ENCODE data around the gene PPP2R5C.

The PPP2R5C gene

DNA sequence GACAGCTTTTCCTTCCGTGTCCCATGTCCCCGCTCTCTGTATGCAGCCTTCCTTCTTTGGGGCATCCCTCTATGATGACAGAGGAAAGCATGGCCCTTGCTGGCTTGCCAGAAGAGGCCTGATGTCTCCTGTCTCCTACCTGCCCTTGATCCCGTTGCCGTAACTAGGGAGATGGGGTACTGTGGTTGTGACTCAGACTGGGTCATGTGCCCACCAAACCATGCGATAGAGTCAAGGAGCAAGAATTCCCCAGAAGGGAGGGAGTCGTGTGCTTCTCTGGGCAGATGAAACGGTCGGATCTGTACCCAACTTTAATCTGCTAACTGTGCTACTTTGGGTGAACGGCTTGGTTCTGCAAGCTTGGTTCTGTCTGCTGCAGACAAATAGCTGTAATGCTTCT lies 103.8 kb downstream of the PPP2R5C start:
- no peak for DNase-seq (ENCODE audit: low read depth)

DNA sequence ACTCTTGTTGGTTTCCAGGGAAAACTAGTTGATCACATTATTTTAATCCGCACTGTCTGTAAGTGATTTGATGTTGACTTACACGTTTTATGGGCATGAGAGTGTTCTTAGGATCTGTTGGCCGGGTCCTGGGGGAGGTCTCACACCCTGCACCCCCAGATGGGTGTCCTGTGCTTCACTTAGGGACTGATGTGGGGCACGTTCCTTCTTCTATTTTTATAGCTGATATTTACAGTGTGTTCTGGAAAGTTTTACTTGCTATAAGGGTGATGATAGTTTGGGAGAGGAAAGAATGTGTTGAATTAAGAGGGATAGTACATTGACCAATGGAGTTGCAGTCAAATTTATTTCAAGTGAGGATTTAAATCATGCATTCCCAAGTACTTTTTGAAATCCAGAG lies 106.3 kb downstream of the PPP2R5C start:
- DNase-seq (ENCODE audit: low read depth), result no peak

DNA sequence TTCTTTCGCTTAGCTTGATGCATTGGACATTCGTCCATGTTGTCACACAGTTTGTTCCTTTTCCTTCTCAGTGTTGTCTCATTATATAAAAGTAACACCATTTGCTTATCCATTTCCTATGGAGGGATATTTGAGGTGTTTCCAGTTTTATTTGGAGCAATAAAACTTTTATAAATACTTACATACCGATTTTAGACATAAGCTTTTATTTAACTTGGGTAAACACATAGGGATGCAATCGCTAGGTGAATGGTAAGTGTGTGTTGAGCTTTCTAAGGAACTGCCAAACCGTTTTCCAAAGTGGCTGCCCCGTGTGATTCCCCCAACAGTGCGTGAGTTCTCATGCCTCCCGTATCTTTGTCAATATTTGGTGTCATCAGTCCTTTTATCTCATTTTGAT lies 107.7 kb downstream of the PPP2R5C start:
- no peak for DNase-seq (ENCODE audit: low read depth)

DNA sequence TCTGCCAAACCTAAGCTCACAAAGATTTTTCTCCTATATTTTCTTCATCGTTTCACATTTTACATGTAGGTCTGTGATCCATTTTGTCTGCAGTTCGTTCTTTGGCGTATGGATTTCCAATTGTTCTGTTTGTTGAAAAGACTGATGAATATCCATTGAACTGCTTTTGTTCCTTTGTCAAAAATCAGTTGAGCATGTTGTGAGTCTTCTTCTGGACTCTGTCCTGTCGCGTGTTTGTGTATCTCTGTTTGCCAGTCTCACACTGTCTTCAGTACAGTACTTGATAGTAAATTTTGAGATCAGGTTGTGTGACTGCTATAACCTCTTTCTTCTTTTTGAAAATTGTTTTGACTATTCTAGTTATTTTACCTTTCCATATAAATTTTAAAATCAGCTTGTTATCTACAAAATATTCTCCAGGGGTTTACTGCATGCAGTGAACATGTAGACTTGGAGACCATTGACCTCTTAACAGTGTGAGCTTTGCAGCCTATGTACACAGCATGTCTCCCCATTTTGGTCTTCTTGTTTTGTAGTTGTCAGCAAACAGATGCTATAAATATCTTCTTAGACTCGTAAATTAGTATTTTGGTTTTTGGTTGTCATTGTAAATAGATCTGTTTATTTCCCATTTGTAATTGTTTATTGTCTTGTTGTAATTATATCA lies 108.9 kb downstream of the PPP2R5C start:
- DNase-seq (ENCODE audit: low read depth), result no peak

DNA sequence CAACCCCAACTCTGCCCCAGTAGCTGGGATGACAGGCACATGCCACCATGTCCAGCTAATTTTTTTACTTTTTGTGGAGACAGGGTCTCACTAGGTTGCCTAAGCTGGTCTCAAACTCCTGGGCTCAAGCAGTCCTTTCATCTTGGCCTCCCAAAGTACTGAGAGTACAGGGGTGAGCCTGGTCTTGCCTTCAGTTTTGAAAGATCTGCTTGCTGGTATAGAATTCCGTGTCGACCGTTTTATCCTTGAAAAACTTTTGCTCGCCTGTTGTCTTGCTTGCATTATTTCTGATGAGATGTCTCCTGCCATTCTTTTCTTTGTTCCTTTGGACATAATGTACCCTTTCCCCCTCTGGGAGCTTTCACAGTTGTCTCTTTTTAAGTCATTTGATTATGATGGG lies 110.8 kb downstream of the PPP2R5C start:
- no peak for DNase-seq (ENCODE audit: low read depth)

DNA sequence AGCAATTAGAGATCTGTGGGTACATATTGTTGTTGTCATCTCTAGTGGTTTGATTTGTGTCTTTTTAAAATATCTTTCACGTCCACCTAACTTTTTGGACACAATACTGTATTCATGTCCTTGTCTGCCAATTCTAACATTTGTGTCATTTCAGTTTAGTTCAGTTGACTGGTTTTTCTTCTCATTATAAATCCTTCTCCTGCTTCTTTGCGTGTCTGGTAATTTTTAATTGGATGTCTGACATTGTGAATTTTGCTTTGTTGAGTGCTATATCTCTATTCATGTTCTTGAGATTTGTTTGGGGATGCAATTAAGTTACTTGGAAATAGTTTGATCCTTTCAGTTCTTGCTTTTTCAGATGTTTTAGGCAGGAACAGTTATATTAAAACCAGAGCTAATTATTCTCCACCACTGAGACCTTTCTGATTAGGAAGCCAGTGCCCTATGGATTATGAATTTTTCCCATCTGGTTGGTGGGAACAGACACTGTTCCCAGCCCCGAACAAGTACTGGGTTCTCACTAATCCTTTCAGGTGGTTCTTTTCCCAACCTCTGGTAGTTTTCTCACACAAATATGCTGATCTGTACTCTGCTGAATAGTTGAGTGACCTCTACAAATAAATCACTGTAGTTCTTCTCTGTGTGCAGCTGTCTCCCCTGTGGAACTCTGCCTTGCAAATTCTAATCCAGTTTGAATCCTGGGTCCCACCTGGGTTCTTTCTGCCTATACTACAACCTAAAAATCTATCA lies 111.7 kb downstream of the PPP2R5C start:
- DNase-seq (ENCODE audit: low read depth), result no peak

DNA sequence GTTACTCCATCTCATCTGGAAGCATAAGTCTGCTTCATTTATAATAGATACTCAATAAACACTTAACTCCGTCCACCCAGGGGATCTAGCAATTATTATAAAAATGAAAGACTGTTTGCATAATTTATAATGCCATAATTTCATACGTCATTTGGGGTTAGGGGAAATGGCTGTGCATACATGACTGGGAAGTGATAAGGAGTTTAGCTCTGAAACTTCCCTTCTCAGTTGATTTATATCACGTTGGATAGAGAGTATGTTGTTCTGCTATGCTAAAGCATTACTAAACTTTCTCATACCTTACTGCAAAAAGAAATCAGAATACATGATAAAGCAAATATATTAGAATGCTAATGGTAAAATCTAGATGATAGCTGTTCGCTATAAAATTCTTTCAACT lies 112.5 kb downstream of the PPP2R5C start:
- DNase-seq (ENCODE audit: low read depth), result no peak

DNA sequence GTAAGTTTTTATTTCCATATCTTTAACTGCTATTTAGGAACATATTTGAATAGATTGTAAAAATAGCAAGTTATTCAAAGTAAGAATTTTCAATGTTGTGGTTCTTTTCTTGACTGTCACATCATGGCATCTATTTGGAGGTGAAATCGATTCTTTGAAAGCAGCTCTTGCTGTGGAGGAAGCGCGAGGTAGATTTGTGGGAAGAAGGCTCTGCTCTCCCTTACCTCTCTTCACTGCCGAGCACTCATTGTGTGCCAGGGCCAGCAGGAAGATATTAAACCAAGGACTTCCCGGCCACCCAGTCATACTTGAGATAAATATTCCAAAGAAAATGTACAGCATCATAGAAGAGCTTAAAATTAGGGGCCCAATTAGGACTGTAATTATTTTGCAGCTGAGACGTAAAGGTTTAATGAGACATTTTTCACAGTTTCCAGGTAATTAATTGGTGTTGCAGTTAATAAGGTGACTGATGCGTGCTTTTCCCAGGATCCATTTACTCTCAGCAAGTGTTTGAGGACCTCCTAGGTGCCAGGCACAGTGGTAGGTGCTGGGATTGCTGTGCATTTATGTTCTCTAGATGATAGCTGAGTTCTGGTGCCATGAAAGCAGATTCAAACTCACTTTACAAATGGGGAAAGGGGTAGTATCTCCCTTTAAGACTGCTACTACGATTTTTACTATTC lies 113.7 kb downstream of the PPP2R5C start:
- no peak for DNase-seq (ENCODE audit: low read depth)

DNA sequence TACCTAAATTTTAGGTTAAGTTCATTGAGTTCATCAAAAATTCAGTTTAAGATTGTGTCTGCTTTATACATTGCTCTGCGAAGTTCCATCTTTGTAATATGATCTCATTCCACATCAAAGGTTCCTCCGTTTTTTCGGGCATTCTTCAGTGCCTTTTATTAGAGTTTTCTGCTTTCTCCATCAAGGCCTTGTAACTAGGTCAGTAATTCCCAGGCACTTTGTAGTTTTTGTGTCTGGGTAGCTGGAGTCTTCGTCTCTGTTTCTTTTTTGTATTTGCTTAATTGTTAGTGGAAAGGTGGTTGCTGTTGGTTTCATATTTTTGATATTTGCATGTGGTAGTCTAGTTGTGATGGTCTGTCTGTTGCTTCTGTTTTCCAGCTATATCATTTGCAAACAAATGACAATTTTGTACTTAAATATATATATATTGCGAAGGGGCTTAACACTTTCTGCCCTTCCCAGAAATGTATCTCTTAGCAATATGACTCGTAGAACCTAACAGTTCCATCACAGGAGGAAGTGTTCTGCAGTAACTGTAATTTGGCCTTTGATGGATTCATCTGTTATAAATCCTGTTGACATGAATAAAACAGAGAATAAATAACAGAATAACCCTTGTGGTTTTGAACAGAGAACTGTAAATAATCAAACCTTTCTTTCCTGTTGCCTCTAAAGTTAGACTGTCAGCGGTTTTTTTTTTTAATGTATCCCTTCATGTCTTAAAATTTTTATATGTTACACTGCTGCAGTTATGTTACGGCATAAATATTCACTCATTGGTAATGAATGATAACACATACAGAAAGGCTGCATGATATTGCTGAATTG lies 114.4 kb downstream of the PPP2R5C start:
- no peak for DNase-seq (ENCODE audit: low read depth)

DNA sequence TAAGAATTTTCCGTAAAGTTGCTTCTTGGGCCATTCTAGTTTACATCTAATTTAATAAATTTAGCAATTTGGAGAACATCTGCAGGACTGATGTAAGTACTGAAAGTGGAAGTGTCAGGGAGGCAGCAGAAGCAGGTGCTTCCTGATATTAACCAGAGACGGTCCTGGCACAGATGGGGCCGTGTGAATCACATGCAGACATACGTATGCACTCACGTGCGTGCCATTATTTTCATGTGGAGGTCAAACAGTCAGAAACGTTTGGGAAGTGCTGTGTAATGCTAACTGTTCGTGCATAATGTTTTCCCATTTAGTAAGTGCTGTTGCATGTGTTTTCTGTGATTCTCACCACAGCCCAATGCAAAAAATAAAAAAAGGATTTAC lies 115.0 kb downstream of the PPP2R5C start:
- DNase-seq (ENCODE audit: low read depth), result no peak

DNA sequence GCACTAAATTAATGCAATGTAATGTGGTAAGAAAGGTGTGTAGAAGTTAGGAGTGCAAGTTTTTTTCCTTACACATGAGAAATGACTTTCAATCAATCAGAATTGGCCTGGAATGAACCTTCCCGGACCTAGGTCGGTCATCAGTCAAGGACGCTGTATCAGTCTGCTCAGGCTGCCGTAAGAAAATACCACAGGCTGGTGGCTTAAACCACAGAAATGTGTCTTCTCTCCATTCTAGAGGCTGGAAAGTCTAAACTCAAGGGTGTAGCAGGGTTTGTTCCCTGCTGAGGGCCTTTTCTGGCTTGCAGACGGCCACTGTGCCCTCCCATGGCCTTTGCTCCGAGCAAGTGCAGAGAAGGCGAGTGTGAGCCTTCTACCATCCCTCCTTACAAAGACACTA lies 116.3 kb downstream of the PPP2R5C start:
- no peak for DNase-seq (ENCODE audit: low read depth)

DNA sequence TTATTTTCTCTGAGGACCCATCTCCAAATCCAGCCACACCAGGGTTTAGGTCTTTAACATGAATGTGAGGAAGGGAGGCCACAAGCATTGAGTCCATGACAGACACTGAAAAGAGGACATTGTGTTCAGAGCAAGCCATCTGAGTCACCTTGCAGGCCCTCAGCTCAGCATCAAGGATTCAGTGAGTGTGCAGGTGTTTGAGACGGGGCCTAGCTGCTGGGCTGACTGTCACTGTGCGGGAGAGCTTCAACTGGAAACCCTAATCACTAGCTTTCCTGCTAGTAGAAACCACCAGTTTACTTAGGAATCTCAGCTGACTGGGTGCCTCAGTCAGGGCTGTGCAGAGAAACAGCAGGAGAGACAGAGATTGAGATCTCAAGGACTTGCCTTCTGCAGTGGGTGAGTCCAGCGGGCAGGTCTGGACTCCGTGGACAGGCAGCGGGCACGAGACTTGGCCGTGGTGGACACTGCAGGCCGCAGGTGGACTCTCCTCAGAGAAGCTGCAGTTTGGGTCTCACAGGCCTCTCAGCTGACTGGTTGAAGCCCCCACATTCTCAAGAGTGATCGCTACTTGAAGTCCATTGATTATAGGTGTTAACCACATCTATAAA lies 116.8 kb downstream of the PPP2R5C start:
- DNase-seq (ENCODE audit: low read depth), result no peak

DNA sequence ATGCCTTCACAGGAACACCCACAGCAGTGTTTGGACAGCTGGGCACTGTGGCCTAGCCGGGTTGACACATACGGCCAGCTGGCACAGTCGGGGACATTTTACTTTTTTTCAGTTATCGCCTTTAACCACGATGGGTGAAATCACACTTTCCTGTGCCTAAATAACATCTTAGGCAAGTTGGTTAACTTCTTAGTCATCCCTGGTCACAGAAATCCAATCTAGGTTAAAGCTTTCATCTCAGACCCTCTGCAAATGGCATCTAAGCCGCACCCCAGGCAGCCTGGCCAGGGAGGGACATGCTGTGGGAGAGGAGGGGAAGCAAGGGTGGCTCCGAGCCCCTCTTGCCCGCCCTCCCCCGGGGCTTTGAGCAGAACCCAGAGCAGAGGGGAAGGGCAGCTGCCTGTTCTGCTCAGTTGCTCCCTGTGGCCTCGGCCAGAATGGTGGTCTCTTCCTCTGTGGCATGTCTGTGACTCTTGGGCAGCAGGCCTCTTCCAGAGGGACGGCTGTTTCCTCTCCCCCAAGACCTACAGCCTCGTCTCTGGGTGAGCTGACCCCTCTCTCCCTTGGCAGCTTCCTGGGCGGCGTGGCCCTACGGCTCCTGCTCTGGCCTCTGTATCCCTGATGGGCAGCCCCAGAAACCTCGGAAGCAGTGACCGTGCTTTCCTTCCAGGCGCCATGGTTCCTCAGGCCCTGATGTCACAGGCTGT lies 117.5 kb downstream of the PPP2R5C start:
- DNase-seq (ENCODE audit: low read depth), result no peak

DNA sequence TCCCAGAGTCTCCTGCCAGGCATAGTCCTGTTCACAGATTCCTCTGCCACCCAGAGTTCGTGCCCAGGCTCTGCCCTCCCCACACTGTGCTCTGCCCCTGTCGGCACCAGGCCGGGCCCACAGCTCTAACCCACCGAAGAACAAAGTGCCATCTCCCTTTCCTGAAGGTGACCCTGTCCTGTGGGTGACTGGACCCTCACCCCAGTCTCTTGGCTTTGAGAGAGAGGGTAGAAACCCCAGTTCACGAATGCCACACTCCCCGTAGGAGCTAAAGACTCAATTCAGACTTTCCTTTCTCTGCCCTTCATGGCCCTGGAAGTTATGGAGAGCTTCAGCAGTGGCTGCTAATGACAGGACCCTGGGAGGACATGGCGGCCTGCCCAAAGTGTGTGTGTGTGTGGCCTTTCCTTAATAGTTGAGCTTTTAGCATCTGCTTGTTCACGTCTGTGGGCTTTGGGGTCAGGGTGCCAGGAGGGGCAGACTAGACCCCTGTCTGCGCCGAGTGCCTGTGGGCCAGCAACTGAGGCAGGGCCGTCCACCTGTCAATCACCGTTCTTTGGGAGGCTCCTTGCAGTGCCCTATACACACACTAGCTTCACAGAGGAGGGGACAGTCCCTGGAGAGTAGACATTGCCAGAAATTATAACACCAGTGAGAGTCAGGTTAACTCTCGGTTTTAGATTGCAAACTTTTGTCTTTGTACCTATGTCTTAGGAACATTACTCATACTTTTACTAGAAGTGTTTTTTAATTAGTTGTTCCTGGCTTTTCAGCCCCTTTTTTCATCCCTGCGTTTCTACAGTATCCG lies 118.2 kb downstream of the PPP2R5C start:
- no peak for DNase-seq (ENCODE audit: low read depth)

DNA sequence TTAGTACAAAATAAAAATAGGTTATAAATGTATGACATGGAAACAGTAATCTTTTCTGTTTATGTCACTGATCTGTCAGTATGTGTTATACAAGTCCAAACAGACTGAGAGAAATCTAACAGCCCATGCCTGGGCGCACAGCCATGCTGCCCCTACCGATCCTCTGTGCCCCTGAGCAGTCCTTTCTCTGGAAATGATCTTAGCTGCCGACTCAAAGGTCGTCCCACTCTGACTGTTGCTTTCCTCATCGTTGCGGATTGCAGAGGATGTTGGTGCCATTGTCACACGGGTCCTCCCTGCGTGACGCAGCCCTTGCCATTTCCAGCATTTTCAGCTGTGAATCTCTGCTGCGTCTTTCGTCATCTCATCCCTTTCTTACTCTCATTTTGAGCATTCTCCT lies 119.9 kb downstream of the PPP2R5C start:
- DNase-seq (ENCODE audit: low read depth), result no peak

DNA sequence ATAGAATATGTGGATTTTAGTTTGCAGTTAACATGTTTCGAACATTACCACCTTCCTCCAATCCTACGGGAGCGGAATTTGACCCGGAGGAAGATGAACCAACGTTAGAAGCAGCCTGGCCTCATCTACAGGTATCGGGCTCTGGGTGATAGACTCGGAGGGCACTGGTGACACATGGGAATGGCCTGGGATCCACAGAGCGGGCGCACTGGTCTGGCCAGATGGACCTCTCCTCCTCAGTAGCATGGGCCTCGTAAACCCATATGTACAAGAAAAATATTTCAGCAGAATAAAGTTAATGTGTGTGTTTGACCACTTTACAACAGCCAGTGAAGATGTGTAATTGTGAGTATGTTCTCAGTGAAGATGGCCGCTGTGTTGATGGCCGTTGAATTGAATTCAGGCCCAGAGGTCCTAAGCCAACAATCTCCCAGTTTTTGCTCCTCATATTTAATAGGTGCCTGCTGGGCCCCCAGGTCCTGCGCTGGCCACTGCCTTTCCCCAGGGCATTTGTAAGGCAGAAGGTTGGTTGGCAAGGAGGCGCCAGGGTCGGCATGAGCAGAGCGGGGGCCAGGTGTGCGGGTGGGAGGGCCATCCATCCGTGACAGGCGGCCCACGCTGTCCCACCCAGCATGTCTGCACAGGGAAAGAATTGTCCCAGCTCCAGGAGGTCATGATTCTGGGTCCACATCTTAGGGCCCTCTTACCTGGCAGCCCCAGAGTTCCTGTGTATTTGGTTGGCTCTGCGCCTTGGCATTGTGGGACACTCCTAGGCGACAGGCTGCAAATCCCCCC lies 120.8 kb downstream of the PPP2R5C start:
- DNase-seq (ENCODE audit: low read depth), result no peak

DNA sequence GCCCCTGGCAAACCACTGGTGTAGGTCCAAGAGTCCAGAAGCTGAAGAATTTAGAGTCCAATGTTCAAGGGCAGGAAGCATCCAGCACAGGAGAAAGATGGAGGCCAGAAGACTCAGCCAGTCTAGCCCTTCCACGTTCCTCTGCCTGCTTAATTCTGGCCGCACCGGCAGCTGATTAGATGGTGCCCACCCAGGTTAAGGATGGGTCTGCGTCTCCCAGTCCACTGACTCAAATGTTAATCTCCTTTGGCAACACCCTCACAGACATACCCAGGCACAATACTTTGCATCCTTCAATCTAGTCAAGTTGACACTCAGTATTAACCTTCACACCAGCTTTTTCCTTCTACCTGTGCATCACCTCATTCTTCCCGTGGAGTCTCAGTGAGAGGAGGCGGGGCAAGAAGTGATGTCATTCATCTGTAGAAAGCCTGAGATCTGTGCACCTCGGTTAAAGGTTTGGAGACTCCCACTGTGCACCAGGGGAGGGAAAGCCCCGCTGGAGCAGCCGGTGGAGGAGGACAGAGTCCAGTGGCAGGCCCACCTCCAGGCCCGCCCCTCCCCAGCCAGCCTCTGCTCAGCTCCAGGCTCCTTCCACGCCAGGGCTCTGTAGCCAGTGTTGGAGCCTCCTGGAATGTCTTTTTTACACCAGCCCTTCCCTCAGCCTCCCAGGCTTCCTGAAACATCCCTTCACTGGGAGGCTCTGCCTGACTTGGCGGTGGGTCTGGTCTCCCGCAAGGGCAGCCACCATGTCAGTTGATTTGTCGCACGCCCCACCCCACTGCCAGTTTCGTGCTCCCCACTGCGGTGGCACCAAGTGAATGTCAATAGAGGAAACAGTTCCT lies 122.8 kb downstream of the PPP2R5C start:
- DNase-seq (ENCODE audit: low read depth), result no peak

DNA sequence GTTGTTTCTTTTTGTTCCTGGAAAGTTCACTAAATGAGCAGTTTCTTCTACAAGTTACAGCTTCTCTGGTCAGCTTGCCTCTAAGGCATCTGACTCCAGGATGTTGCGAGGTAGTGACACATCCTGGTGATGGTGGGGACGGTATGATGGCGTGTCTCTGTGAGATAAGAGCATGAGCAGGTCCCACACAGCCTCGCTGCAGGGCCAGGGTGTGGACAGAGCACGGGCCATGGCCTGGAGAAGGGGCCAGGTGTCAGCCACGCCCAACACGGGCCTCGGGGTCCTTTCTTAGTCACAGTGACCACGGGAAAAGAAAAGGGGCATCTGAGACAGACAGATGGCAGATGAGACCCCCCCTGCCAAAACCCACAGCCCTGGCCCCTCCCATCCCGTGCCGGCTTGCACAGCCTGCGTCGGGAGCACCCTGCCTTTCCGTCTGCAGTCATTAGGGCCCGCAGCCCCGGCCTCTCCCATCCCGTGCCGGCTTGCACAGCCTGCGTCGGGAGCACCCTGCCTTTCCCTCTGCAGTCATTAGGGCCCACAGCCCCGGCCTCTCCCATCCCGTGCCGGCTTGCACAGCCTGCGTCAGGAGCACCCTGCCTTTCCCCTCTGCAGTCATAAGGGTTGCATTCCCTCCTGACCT lies 123.5 kb downstream of the PPP2R5C start:
- DNase-seq (ENCODE audit: low read depth), result no peak

Data from non-pigmented ciliary epithelial cell (primary cell).